SK-N-SH (cell line): ENCODE data around the gene KRT33A. TPM values are rescaled to one million over a fixed set of nuclear protein-coding genes. Genes with fewer than 3 reads are reported as not detected.

Experiments
- polyA plus RNA-seq, 3 experiments: library from polyadenylated mRNA; depleted of rRNA; stranded (reverse); fragments of >200 nt; gene quantifications; 2 replicates each; pipeline ENCODE4 v1.2.3, GENCODE V29; 2012

The KRT33A gene
- polyA plus RNA-seq, 1 of the 3 experiments (the other 2 are of a cell fraction): not detected

Other genes with a start within 250 kb of the KRT33A start
- gene KRTAP4-16, start 248.6 kb downstream of the KRT33A start, polyA plus RNA-seq (2012; rRNA removed): not detected in 2 replicates
- not detected in 2 replicates for gene KRTAP4-9, start 245.4 kb downstream of the KRT33A start, polyA plus RNA-seq (2012; rRNA removed)
- not detected in 2 replicates for gene KRTAP4-11, start 232.5 kb downstream of the KRT33A start, polyA plus RNA-seq (2012; rRNA removed)
- not detected in 2 replicates for gene KRTAP4-12, start 226.6 kb downstream of the KRT33A start, polyA plus RNA-seq (2012; rRNA removed)
- not detected in 2 replicates for gene KRTAP4-6, start 210.3 kb downstream of the KRT33A start, polyA plus RNA-seq (2012; rRNA removed)
- not detected in 2 replicates for gene KRTAP4-5, start 201.0 kb downstream of the KRT33A start, polyA plus RNA-seq (2012; rRNA removed)
- not detected in 2 replicates for gene KRTAP4-4, start 190.1 kb downstream of the KRT33A start, polyA plus RNA-seq (2012; rRNA removed)
- not detected in 2 replicates for gene KRTAP4-3, start 182.6 kb downstream of the KRT33A start, polyA plus RNA-seq (2012; rRNA removed)
- gene KRTAP4-2, start 172.6 kb downstream of the KRT33A start, polyA plus RNA-seq (2012; rRNA removed): not detected in 2 replicates
- gene KRTAP4-1, start 165.9 kb downstream of the KRT33A start, polyA plus RNA-seq (2012; rRNA removed): not detected in 2 replicates
- gene KRTAP9-1, start 160.9 kb downstream of the KRT33A start, polyA plus RNA-seq (2012; rRNA removed): not detected in 2 replicates
- not detected in 2 replicates for gene KRTAP9-2, start 124.2 kb downstream of the KRT33A start, polyA plus RNA-seq (2012; rRNA removed)
- gene KRTAP9-3, start 118.4 kb downstream of the KRT33A start, polyA plus RNA-seq (2012; rRNA removed): not detected in 2 replicates
- not detected in 2 replicates for gene KRTAP9-8, start 112.8 kb downstream of the KRT33A start, polyA plus RNA-seq (2012; rRNA removed)
- not detected in 2 replicates for gene KRTAP9-4, start 101.1 kb downstream of the KRT33A start, polyA plus RNA-seq (2012; rRNA removed)
- gene KRTAP9-9, start 95.4 kb downstream of the KRT33A start, polyA plus RNA-seq (2012; rRNA removed): not detected in 2 replicates
- gene KRTAP9-6, start 85.5 kb downstream of the KRT33A start, polyA plus RNA-seq (2012; rRNA removed): not detected in 2 replicates
- not detected in 2 replicates for gene KRTAP9-7, start 75.1 kb downstream of the KRT33A start, polyA plus RNA-seq (2012; rRNA removed)
- not detected in 2 replicates for gene KRTAP29-1, start 48.0 kb downstream of the KRT33A start, polyA plus RNA-seq (2012; rRNA removed)
- gene KRTAP16-1, start 41.5 kb downstream of the KRT33A start, polyA plus RNA-seq (2012; rRNA removed): not detected in 2 replicates
- not detected in 2 replicates for gene KRTAP17-1, start 35.1 kb downstream of the KRT33A start, polyA plus RNA-seq (2012; rRNA removed)
- 0.08 TPM in 1 of 2 replicates, not detected in the other for gene KRT33B, start 19.0 kb upstream of the KRT33A start, polyA plus RNA-seq (2012; rRNA removed)
- gene KRT34, start 31.5 kb upstream of the KRT33A start, polyA plus RNA-seq (2012; rRNA removed): 0.05 and 0.08 TPM in 2 replicates
- 0.03 TPM in 1 of 2 replicates, not detected in the other for gene KRT31, start 46.8 kb upstream of the KRT33A start, polyA plus RNA-seq (2012; rRNA removed)
- gene KRT37, start 73.8 kb upstream of the KRT33A start, polyA plus RNA-seq (2012; rRNA removed): not detected in 2 replicates
- not detected in 2 replicates for gene KRT38, start 90.2 kb upstream of the KRT33A start, polyA plus RNA-seq (2012; rRNA removed)
- not detected in 2 replicates for gene KRT32, start 116.6 kb upstream of the KRT33A start, polyA plus RNA-seq (2012; rRNA removed)
- not detected in 2 replicates for gene KRT35, start 130.3 kb upstream of the KRT33A start, polyA plus RNA-seq (2012; rRNA removed)
- gene KRT36, start 139.1 kb upstream of the KRT33A start, polyA plus RNA-seq (2012; rRNA removed): not detected in 2 replicates
- 0.39 and 0.67 TPM in 2 replicates for gene KRT13, start 154.8 kb upstream of the KRT33A start, polyA plus RNA-seq (2012; rRNA removed)
- gene KRT15, start 168.1 kb upstream of the KRT33A start, polyA plus RNA-seq (2012; rRNA removed): 16.9 and 17.0 TPM in 2 replicates
- gene KRT19, start 177.5 kb upstream of the KRT33A start, polyA plus RNA-seq (2012; rRNA removed): 1.8 and 2.5 TPM in 2 replicates
- gene KRT9, start 221.2 kb upstream of the KRT33A start, polyA plus RNA-seq (2012; rRNA removed): not detected in 2 replicates
- gene KRT14, start 236.1 kb upstream of the KRT33A start, polyA plus RNA-seq (2012; rRNA removed): not detected in 2 replicates